PC-3 (cell line): Measurements from ENCODE around the gene TLR3. TPM values are rescaled to one million over a fixed set of nuclear protein-coding genes. Genes with fewer than 3 reads are reported as not detected.

Source experiments
- ATAC-seq: fragments of 200-7000 bp; cut with Tn5 transposase; 2 replicates; pipeline ENCODE4 v1.9.1; 2020; ENCODE audit warnings: mild to moderate bottlenecking, moderate library complexity
- BruUV-seq: library from RNA; stranded (reverse); fragments of 400-500 nt; replicated peaks from 2 replicates; lab custom pipeline; 2021; lab: Mats Ljungman, UMichigan
- CTCF ChIA-PET: fragments of 300-600 bp; sonication (Branson Sonifier 250); formaldehyde crosslinking; loops from one replicate; lab custom pipeline; 2022; ENCODE audit warnings: antibody characterized with exemption; lab: Charles Lee
- POLR2A ChIA-PET: fragments of 300-600 bp; sonication (Branson Sonifier 250); formaldehyde crosslinking; loops from one replicate; lab custom pipeline; 2022; ENCODE audit warnings: antibody characterized with exemption; ENCODE audit not compliant: unreplicated experiment; lab: Charles Lee
- DNase-seq: peaks from one replicate; pipeline ENCODE4 v3.0.0-alpha.2; 2015
- H2AFZ ChIP-seq: fragments of 300-600 bp; sonication (generic); 2 replicates; pipeline ENCODE4 v1.6.0; 2016; ENCODE audit warnings: antibody characterized with exemption, low read length
- H3F3A ChIP-seq: fragments of 300-600 bp; sonication (generic); one replicate; pipeline ENCODE4 v1.6.0; 2017; ENCODE audit warnings: antibody characterized with exemption, low read length, control low read depth, mild to moderate bottlenecking; ENCODE audit not compliant: unreplicated experiment
- H3K27ac ChIP-seq: fragments of 300-600 bp; sonication (generic); 2 replicates; pipeline ENCODE4 v1.5.1; 2016; ENCODE audit warnings: mild to moderate bottlenecking, low read length
- H3K27me3 ChIP-seq: fragments of 300-600 bp; sonication (generic); 2 replicates; pipeline ENCODE4 v1.6.1; 2016; ENCODE audit warnings: low read length, mixed read lengths
- H3K36me3 ChIP-seq: fragments of 300-600 bp; sonication (generic); 2 replicates; pipeline ENCODE4 v1.6.1; 2016; ENCODE audit warnings: low read depth, mixed run types, low read length, mixed read lengths
- H3K4me1 ChIP-seq: fragments of 300-600 bp; sonication (generic); 2 replicates; pipeline ENCODE4 v1.5.1; 2016; ENCODE audit warnings: low read length; ENCODE audit not compliant: insufficient read depth
- H3K4me2 ChIP-seq: fragments of 300-600 bp; sonication (generic); 2 replicates; pipeline ENCODE4 v1.6.0; 2016; ENCODE audit warnings: low read length
- H3K4me3 ChIP-seq: fragments of 300-600 bp; sonication (generic); 2 replicates; pipeline ENCODE4 v1.5.1; 2016; ENCODE audit warnings: mild to moderate bottlenecking, low read length, mixed read lengths
- H3K79me2 ChIP-seq: fragments of 300-600 bp; sonication (generic); 2 replicates; pipeline ENCODE4 v1.6.1; 2017; ENCODE audit warnings: low read length, mixed read lengths
- H3K9ac ChIP-seq: fragments of 300-600 bp; sonication (generic); 2 replicates; pipeline ENCODE4 v1.6.0; 2016; ENCODE audit warnings: mild to moderate bottlenecking, low read length
- H3K9me2 ChIP-seq: fragments of 300-600 bp; sonication (generic); replicated peaks from 2 replicates; pipeline ENCODE4 v1.6.1; 2016; ENCODE audit warnings: mixed run types, low read length, mixed read lengths
- H3K9me3 ChIP-seq: fragments of 300-600 bp; sonication (generic); 2 replicates; pipeline ENCODE4 v1.6.1; 2016; ENCODE audit warnings: low read length, mixed read lengths
- H4K20me1 ChIP-seq: fragments of 300-600 bp; sonication (generic); 2 replicates; pipeline ENCODE4 v1.6.1; 2016; ENCODE audit warnings: low read length, mixed read lengths
- EZH2 ChIP-seq: fragments of 300-600 bp; sonication (generic); IDR thresholded peaks from one replicate; pipeline ENCODE4 v1.6.1; 2017; ENCODE audit warnings: antibody characterized with exemption, mild to moderate bottlenecking, low read length; ENCODE audit not compliant: unreplicated experiment
- EZH2phosphoT487 ChIP-seq: fragments of 300-600 bp; sonication (generic); IDR thresholded peaks from 2 replicates; pipeline ENCODE4 v1.6.1; 2018; ENCODE audit warnings: mild to moderate bottlenecking, antibody characterized with exemption, low read length, borderline replicate concordance
- intact Hi-C: fragments of 100-400 bp; cut with micrococcal nuclease; formaldehyde crosslinking; loops from 2 replicates; pipeline ENCODE4 v1.9.0; 2023
- total RNA-seq: library from RNA; depleted of rRNA; stranded (reverse); fragments of >200 nt; gene quantifications from 2 replicates; pipeline ENCODE4 v1.2.3, GENCODE V29; 2014
- TF ChIP-seq, protein P1 (sequence below): fragments of 300-600 bp; sonication (generic); conservative IDR thresholded peaks from 2 replicates; pipeline ENCODE4 v1.5.1; 2017; ENCODE audit warnings: antibody characterized with exemption, low read depth, mild to moderate bottlenecking, low read length

The TLR3 gene
- total RNA-seq, 1 experiment from 2014 or later = 0.33 TPM

DNA sequence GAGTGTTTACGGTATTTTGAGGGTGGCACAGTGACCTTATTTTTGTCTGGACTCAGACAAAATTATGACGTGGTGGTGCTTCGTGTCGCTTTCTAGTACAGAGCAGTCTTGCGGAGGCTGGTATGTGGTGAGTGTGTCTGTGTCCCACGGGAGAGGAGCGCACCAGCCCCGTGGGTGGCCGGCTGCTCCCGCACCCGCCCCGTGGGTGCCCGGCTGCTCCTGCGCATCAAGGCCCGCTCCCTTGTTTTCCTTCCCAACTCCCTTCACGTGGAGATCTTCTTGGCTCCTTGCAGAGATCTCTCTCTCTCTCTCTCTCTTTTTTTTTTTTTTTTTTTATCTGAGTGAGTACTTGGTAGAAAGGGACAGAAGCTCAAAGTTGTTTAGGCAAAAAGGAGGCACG, 23.3 kb downstream of the TLR3 start:
- Histone ChIP-seq H3K27ac (no peak overlapping the region), H3K9me3 (no peaks in the 10 kb centered on the region), H3F3A (no peaks in the 10 kb centered on the region), H4K20me1 (no peaks in the 10 kb centered on the region), H3K27me3 (peaks cover 25% of the 10 kb centered on the region), H3K36me3 (no peaks in the 10 kb centered on the region), H3K4me3 (no peak overlapping the region), H2AFZ (no peak overlapping the region), H3K9ac (no peak overlapping the region), H3K4me2 (no peak overlapping the region), H3K79me2 (no peaks in the 10 kb centered on the region), H3K4me1 (no peaks in the 10 kb centered on the region), H3K9me2 (no peaks in the 10 kb centered on the region)
- TF ChIP-seq, protein P1, sequence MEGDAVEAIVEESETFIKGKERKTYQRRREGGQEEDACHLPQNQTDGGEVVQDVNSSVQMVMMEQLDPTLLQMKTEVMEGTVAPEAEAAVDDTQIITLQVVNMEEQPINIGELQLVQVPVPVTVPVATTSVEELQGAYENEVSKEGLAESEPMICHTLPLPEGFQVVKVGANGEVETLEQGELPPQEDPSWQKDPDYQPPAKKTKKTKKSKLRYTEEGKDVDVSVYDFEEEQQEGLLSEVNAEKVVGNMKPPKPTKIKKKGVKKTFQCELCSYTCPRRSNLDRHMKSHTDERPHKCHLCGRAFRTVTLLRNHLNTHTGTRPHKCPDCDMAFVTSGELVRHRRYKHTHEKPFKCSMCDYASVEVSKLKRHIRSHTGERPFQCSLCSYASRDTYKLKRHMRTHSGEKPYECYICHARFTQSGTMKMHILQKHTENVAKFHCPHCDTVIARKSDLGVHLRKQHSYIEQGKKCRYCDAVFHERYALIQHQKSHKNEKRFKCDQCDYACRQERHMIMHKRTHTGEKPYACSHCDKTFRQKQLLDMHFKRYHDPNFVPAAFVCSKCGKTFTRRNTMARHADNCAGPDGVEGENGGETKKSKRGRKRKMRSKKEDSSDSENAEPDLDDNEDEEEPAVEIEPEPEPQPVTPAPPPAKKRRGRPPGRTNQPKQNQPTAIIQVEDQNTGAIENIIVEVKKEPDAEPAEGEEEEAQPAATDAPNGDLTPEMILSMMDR = no peak
- no peak for TF ChIP-seq EZH2
- TF ChIP-seq EZH2phosphoT487 = no peak
- intact Hi-C loops = no loop called here
- ChIA-PET CTCF (no interaction called here), POLR2A (no interaction called here)
- ATAC-seq = no peak
- BruUV-seq = no TSS peak
- no peak for DNase-seq

DNA sequence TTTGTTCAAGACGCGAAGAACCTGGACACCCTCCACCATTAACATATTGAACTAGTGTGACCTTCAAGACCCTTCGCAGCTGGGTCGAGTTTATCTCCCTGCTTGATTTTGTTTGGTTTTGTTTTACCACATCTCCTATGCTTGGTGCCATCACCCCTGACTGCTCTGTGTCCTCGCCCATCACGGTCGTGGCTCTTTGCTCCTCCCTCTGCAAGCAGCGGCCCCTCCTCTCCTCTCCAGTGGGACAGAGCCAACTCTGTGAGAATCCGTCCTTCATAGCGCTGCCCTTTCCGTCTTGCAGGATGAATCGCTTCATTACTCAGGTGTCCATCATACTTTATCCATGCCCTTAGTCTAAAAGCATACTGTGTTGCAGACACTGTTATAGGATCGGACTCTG, 26.4 kb downstream of the TLR3 start:
- H3F3A ChIP-seq = no peaks in the 10 kb centered on the region
- ATAC-seq (no peak), DNase-seq (no peak)
- TF ChIP-seq EZH2 = no peak
- TF ChIP-seq, protein P1 = no peak
- no peak for TF ChIP-seq EZH2phosphoT487
- no peak overlapping the region for H3K27ac ChIP-seq
- no peaks in the 10 kb centered on the region for H3K79me2 ChIP-seq
- POLR2A ChIA-PET = no interaction called here
- no TSS peak for BruUV-seq
- H3K4me3 ChIP-seq = no peak overlapping the region
- no peaks in the 10 kb centered on the region for H3K36me3 ChIP-seq
- H4K20me1 ChIP-seq = no peaks in the 10 kb centered on the region
- peaks cover 37% of the 10 kb centered on the region for H3K27me3 ChIP-seq
- H3K9me3 ChIP-seq = no peaks in the 10 kb centered on the region
- no peak overlapping the region for H3K4me2 ChIP-seq
- intact Hi-C loops = no loop called here
- no peak overlapping the region for H2AFZ ChIP-seq
- no peak overlapping the region for H3K9ac ChIP-seq
- H3K9me2 ChIP-seq = no peaks in the 10 kb centered on the region
- H3K4me1 ChIP-seq = no peaks in the 10 kb centered on the region
- CTCF ChIA-PET = no interaction called here

DNA sequence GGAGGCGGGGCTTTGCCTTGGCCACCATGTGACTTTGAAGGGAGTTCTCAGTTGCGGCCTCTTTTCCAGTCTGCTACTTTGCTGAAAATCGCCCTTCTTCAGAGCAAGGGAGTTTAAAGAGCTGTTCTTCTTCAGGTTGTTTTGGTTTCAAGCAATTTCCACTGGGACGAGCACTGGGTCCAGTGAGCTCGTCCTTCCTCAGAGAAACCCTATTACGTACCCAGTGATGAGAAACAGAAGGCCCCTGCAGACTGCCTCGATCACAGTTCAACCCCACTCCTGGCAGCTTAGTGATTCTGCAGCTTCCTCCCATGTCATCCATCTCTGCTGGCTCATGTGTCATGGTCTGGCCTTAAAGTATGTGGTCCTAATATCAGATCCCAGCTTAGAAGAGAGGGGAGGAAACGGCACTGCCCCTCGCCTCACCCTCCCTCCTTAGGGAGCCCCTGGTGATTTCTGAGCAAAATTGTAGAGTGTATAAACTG, 27.8 kb downstream of the TLR3 start:
- H3K9me2 ChIP-seq = no peaks in the 10 kb centered on the region
- H3K9me3 ChIP-seq = no peaks in the 10 kb centered on the region
- H3K9ac ChIP-seq = no peak overlapping the region
- ChIA-PET POLR2A (interaction anchor here (0.6 kb wide), 1 partner anchor 1773 kb away, joined by 5 read pairs; no protein-coding TSS in a partner anchor), CTCF (no interaction called here)
- H3K4me2 ChIP-seq = no peak overlapping the region
- H3K4me1 ChIP-seq = no peaks in the 10 kb centered on the region
- no peaks in the 10 kb centered on the region for H3F3A ChIP-seq
- intact Hi-C loops = no loop called here
- no TSS peak for BruUV-seq
- TF ChIP-seq, protein P1 = no peak
- TF ChIP-seq EZH2phosphoT487 (no peak), EZH2 (no peak)
- H2AFZ ChIP-seq = no peak overlapping the region
- ATAC-seq = no peak
- DNase-seq = no peak
- no peak overlapping the region for H3K27ac ChIP-seq
- no peak overlapping the region for H3K4me3 ChIP-seq
- no peaks in the 10 kb centered on the region for H3K36me3 ChIP-seq
- no peaks in the 10 kb centered on the region for H4K20me1 ChIP-seq
- H3K79me2 ChIP-seq = no peaks in the 10 kb centered on the region
- H3K27me3 ChIP-seq = peaks cover 37% of the 10 kb centered on the region
